H1 (cell line): ENCODE data around the gene PLCB1. TPM values are rescaled to one million over a fixed set of nuclear protein-coding genes. Genes with fewer than 3 reads are reported as not detected.

Experiments used
- RBBP5 ChIP-seq: IDR thresholded peaks from 2 replicates; pipeline ENCODE4 v1.7.1; 2012; ENCODE audit warnings: low read depth, mild to moderate bottlenecking, inconsistent platforms, low read length, moderate library complexity, borderline replicate concordance
- TCF12 ChIP-seq: IDR thresholded peaks from 2 replicates; pipeline ENCODE4 v1.6.1; 2011; ENCODE audit warnings: low read depth, mild to moderate bottlenecking, low read length
- polyA plus RNA-seq, 7 experiments: library from polyadenylated mRNA; depleted of rRNA in 3 of 7; stranded (reverse) in 5 of 7; unstranded in 2 of 7; fragments of >200 nt in 5 of 7; fragments of 200-250 nt in 2 of 7; gene quantifications; 1 replicate in 5 of 7; 2 replicates in 1 of 7; 4 replicates in 1 of 7; pipeline versions ENCODE4 v1.2.1 to v1.2.3, GENCODE V29; 2011 to 2013; ENCODE audit warnings: missing spikeins in 2 of 7, mixed read lengths in 2 of 7
- total RNA-seq: library from RNA; stranded (reverse); fragmentation: NEBNext Ultra II Directional; extraction: Animal tissue kit (Norgen Biotek cat#: 25700); gene quantifications from 2 replicates; pipeline ENCODE4 v1.2.1, GENCODE V29; 2021

PLCB1 gene
- total and polyA plus RNA-seq, 2 of the 8 experiments (the other 6 are each of a cell fraction or from before 2014, with no cell fraction given), result 2.6 to 9.1 TPM

DNA sequence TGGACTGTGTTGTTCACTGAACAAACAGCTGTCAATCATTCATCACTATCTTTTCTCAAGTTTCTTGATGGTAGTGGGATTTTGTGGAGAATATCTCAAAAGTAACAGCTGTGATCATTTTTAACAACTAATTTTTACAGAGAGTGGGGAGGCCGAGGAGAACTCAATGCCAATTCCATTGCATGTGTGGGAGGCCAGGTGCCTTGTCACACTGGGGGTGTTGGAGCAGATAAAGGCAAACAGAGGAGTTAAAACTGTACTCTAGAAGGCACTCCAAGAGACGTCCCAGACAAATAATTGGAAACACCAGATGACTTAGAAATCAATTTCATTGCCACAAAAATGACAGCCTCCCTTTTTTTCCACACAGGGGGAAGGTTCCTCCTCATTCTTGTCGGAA, 669.6 kb downstream of the PLCB1 start (continued):
- TF ChIP-seq TCF12, result no peak
- TF ChIP-seq RBBP5, result no peak
